SK-N-SH (cell line): ENCODE data around the gene CYP26B1. TPM values are rescaled to one million over a fixed set of nuclear protein-coding genes. Genes with fewer than 3 reads are reported as not detected.
A peak's percentile ranks its signal among the peaks of the same experiment; 100 is the strongest.

Experiments used
- CTCF ChIA-PET: fragments of 300-600, 350-600 bp; formaldehyde crosslinking; extraction: SDS; loops from one replicate; lab custom pipeline; 2021; lab: Yijun Ruan, JAX
- POLR2A ChIA-PET: fragments of 350-600 bp; sonication (Branson Sonifier 250); formaldehyde crosslinking; extraction: SDS; loops from one replicate; lab custom pipeline; 2020; ENCODE audit warnings: antibody characterized with exemption, inconsistent platforms; lab: Yijun Ruan, JAX
- DNase-seq: peaks from one replicate; pipeline ENCODE4 v3.0.0; 2012
- H2AFZ ChIP-seq: fragments of 200-600 bp; sonication (generic); 2 replicates; pipeline ENCODE4 v1.8.1; 2016; ENCODE audit warnings: antibody characterized with exemption, mild to moderate bottlenecking, low read depth
- H3F3A ChIP-seq: fragments of 200-600 bp; sonication (generic); replicated peaks from 2 replicates; pipeline ENCODE3; 2016; ENCODE audit warnings: antibody characterized with exemption, mild to moderate bottlenecking; ENCODE audit not compliant: insufficient read depth
- H3K27ac ChIP-seq, 2 experiments: fragments of 200-500 bp in 1 of 2; fragments of 200-600 bp in 1 of 2; sonication (Bioruptor generic) in 1 of 2; sonication (generic), shearing (Covaris generic) in 1 of 2; 2 replicates each; pipeline versions ENCODE4 v1.5.1 to v1.6.1; 2014 to 2016; ENCODE audit warnings: low read depth in 2 of 2, inconsistent platforms in 1 of 2, low read length in 1 of 2, mild to moderate bottlenecking in 1 of 2, mixed read lengths in 1 of 2
- H3K27me3 ChIP-seq: fragments of 200-600 bp; sonication (generic), shearing (Covaris generic); 2 replicates; pipeline ENCODE4 v1.6.1; 2016; ENCODE audit warnings: mixed run types; ENCODE audit not compliant: insufficient read depth
- H3K36me3 ChIP-seq, 2 experiments: fragments of 200-500 bp in 1 of 2; fragments of 200-600 bp in 1 of 2; sonication (Bioruptor generic) in 1 of 2; sonication (generic) in 1 of 2; replicated peaks in 1 of 2; 2 replicates each; pipeline versions ENCODE3 to v1.5.1; 2014 to 2016; ENCODE audit warnings: low read length in 1 of 2, mild to moderate bottlenecking in 1 of 2; ENCODE audit not compliant: insufficient read depth in 2 of 2, control insufficient read depth in 1 of 2
- H3K4me1 ChIP-seq, 2 experiments: fragments of 200-500 bp in 1 of 2; fragments of 200-600 bp in 1 of 2; sonication (Bioruptor generic) in 1 of 2; sonication (generic), shearing (Covaris generic) in 1 of 2; 2 replicates each; pipeline versions ENCODE4 v1.5.1 to v1.6.1; 2014 to 2016; ENCODE audit warnings: low read depth in 1 of 2, low read length in 1 of 2, mixed run types in 1 of 2; ENCODE audit not compliant: insufficient read depth in 2 of 2, control insufficient read depth in 1 of 2
- H3K4me2 ChIP-seq: fragments of 200-600 bp; sonication (generic), shearing (Covaris generic); 2 replicates; pipeline ENCODE4 v1.6.1; 2017; ENCODE audit warnings: mixed run types
- H3K4me3 ChIP-seq, 2 experiments: fragments of 200-500 bp in 1 of 2; fragments of 200-600 bp in 1 of 2; sonication (Bioruptor generic) in 1 of 2; sonication (generic), shearing (Covaris generic) in 1 of 2; 2 replicates each; pipeline versions ENCODE4 v1.5.1 to v1.8.1; 2014 to 2016; ENCODE audit warnings: low read depth in 2 of 2, inconsistent platforms in 1 of 2, low read length in 1 of 2, mild to moderate bottlenecking in 1 of 2, mixed read lengths in 1 of 2, moderate library complexity in 1 of 2
- H3K79me2 ChIP-seq: fragments of 200-600 bp; sonication (generic); 2 replicates; pipeline ENCODE4 v1.8.1; 2017; ENCODE audit warnings: mild to moderate bottlenecking; ENCODE audit not compliant: insufficient read depth
- H3K9ac ChIP-seq: fragments of 200-600 bp; sonication (generic); 2 replicates; pipeline ENCODE4 v1.6.1; 2017; ENCODE audit warnings: mixed run types
- H3K9me2 ChIP-seq: fragments of 200-600 bp; sonication (generic); 2 replicates; pipeline ENCODE4 v1.6.1; 2017; ENCODE audit warnings: mixed run types
- H3K9me3 ChIP-seq: fragments of 200-600 bp; sonication (generic); 2 replicates; pipeline ENCODE4 v1.6.1; 2017; ENCODE audit warnings: mixed run types, mild to moderate bottlenecking, moderate library complexity
- H4K20me1 ChIP-seq: fragments of 200-600 bp; sonication (generic); 2 replicates; pipeline ENCODE4 v1.6.1; 2017; ENCODE audit warnings: mild to moderate bottlenecking, mixed run types; ENCODE audit not compliant: insufficient read depth
- CHD2 ChIP-seq: fragments of 150-350 bp; IDR thresholded peaks from 2 replicates; pipeline ENCODE4 v1.6.1; 2018; ENCODE audit warnings: low read length; ENCODE audit not compliant: partially characterized antibody
- EZH2phosphoT487 ChIP-seq: fragments of 200-600 bp; sonication (generic); IDR thresholded peaks from 2 replicates; pipeline ENCODE4 v1.6.1; 2017; ENCODE audit warnings: low read depth, mixed run types, mild to moderate bottlenecking, antibody characterized with exemption, moderate library complexity, borderline replicate concordance
- FOXJ3 ChIP-seq: sonication (generic); formaldehyde crosslinking; IDR thresholded peaks from 2 replicates; pipeline ENCODE4 v1.5.1; 2020; ENCODE audit warnings: mild to moderate bottlenecking, missing genetic modification reagents
- MEF2A ChIP-seq: IDR thresholded peaks from 2 replicates; pipeline ENCODE4 v1.4.0; 2012; ENCODE audit warnings: low read depth, borderline replicate concordance
- MXI1 ChIP-seq: IDR thresholded peaks from 2 replicates; pipeline ENCODE4 v1.6.1; 2012; ENCODE audit warnings: mild to moderate bottlenecking, low read depth, low read length, improper control_type of control experiment
- NFIC ChIP-seq: IDR thresholded peaks from 2 replicates; pipeline ENCODE4 v1.4.0; 2012; ENCODE audit warnings: borderline replicate concordance
- NRF1 ChIP-seq: IDR thresholded peaks from 2 replicates; pipeline ENCODE4 v1.6.1; 2012; ENCODE audit warnings: low read depth, mild to moderate bottlenecking, low read length
- POLR2AphosphoS5 ChIP-seq: IDR thresholded peaks from 2 replicates; pipeline ENCODE4 v1.6.1; 2012; ENCODE audit warnings: low read depth, low read length
- RAD21 ChIP-seq: IDR thresholded peaks from 2 replicates; pipeline ENCODE4 v1.6.1; 2012; ENCODE audit warnings: mild to moderate bottlenecking, low read length
- RCOR1 ChIP-seq: fragments of 150-350 bp; IDR thresholded peaks from 2 replicates; pipeline ENCODE4 v1.6.1; 2017; ENCODE audit warnings: antibody characterized with exemption, low read length
- SIN3A ChIP-seq: IDR thresholded peaks from 2 replicates; pipeline ENCODE4 v1.6.1; 2012; ENCODE audit warnings: low read depth, mild to moderate bottlenecking, low read length, moderate library complexity, borderline replicate concordance
- SMC3 ChIP-seq: IDR thresholded peaks from 2 replicates; pipeline ENCODE4 v1.6.1; 2012; ENCODE audit warnings: low read depth, low read length, improper control_type of control experiment
- TAF1 ChIP-seq: IDR thresholded peaks from 2 replicates; pipeline ENCODE4 v1.6.1; 2012; ENCODE audit warnings: low read depth, mild to moderate bottlenecking, low read length, moderate library complexity, borderline replicate concordance
- TEAD4 ChIP-seq: IDR thresholded peaks from 2 replicates; pipeline ENCODE4 v1.4.0; 2012; ENCODE audit warnings: mild to moderate bottlenecking, borderline replicate concordance; ENCODE audit not compliant: insufficient read depth
- WGBS: methylation state at CpG from one replicate; pipeline ENCODE4 v1.1.6; 2017; ENCODE audit warnings: low lambda C conversion rate; 5-methylcytosine and 5-hydroxymethylcytosine counted together
- polyA plus RNA-seq, 3 experiments: library from polyadenylated mRNA; depleted of rRNA; stranded (reverse); fragments of >200 nt; gene quantifications; 2 replicates each; pipeline ENCODE4 v1.2.3, GENCODE V29; 2012
- TF ChIP-seq, protein P1 (sequence below): fragments of 150-350 bp; IDR thresholded peaks from 2 replicates; pipeline ENCODE4 v1.6.1; 2017; ENCODE audit warnings: antibody characterized with exemption, low read length, low read depth, borderline replicate concordance
- TF ChIP-seq, protein P2 (sequence below): fragments of 200-600 bp; sonication (generic); IDR thresholded peaks from 2 replicates; pipeline ENCODE4 v1.6.1; 2017; ENCODE audit warnings: antibody characterized with exemption, mild to moderate bottlenecking, moderate library complexity
- TF ChIP-seq, protein P3 (sequence below): fragments of 150-350 bp; IDR thresholded peaks from 2 replicates; pipeline ENCODE4 v1.6.1; 2016; ENCODE audit warnings: mild to moderate bottlenecking, low read depth, low read length
- TF ChIP-seq, protein P4 (sequence below): IDR thresholded peaks from 2 replicates; pipeline ENCODE4; 2012

The CYP26B1 gene
- polyA plus RNA-seq, 1 of the 3 experiments (the other 2 are of a cell fraction), result 0.33 TPM

DNA sequence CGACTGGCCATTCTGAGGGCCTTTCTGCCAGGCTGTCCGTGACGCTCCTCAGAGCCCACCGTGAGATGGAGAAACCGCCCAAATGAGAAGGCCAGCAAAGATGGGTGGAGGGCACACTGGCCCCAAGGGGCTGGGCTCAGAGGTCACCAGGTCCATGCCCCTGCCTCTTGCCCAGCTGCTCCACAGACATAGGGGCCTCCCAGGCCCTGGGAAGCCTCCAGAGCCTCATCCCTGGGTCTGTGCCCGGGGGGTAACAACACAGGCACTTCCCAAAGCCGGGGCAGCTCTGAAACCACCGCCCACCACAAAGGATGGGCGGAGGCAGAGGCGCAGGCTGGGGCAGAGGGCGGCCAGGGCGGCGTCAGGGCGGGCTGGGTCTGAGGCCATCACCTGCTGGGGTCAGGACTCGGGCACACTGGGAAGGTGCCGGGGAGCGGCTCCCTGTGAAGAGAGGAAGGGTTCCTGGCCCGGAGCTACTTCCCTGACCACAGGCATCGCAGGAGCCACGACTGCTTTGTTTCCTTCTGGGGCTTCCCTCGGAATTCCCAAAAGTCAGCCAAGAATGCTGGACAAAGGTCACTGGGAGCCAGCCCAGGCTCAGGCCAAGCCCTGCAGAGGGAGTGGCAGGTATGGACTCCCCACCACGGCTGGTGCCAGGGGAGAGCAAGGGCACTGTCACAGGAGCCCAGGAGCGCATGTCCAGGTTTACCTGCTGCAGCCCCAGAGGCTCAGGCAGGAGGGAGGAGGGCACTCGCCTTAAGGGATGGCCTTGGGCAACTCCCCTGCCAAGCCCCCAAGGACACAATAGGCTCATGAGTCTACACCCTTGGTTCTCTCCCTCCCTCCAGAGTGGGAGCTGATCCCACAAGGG is 9.4 kb downstream of the CYP26B1 start:
- H4K20me1 ChIP-seq, result no peaks in the 10 kb centered on the region
- no peaks in the 10 kb centered on the region for H3K9me2 ChIP-seq
- H3K9me3 ChIP-seq, result no peaks in the 10 kb centered on the region
- no peaks in the 10 kb centered on the region for H3K79me2 ChIP-seq
- 71% methylated on average over 8 of the region's 24 CpGs for WGBS
- no peaks in the 10 kb centered on the region for H3F3A ChIP-seq
- DNase-seq, result peak; percentile 27
- ChIA-PET POLR2A (no interaction called here), CTCF (interaction anchor here (0.6 to 5.7 kb wide), 30 partner anchors 11 to 627 kb away, joined by 3 to 58 read pairs (median 4); partner anchors contain the start of gene CYP26B1)
- H3K36me3 ChIP-seq, result no peaks in the 10 kb centered on the region
- no peak overlapping the region for H3K27ac ChIP-seq
- H3K4me1 ChIP-seq, result no peaks in the 10 kb centered on the region; a peak in 1 of 4 replicates
- H3K9ac ChIP-seq, result no peak overlapping the region
- no peak for TF ChIP-seq EZH2phosphoT487
- no peak for TF ChIP-seq SIN3A
- no peak for TF ChIP-seq POLR2AphosphoS5
- TF ChIP-seq CHD2, result no peak
- no peak for TF ChIP-seq MEF2A
- no peak for TF ChIP-seq TEAD4
- no peak for TF ChIP-seq TAF1
- no peak for TF ChIP-seq MXI1
- TF ChIP-seq, protein P1, sequence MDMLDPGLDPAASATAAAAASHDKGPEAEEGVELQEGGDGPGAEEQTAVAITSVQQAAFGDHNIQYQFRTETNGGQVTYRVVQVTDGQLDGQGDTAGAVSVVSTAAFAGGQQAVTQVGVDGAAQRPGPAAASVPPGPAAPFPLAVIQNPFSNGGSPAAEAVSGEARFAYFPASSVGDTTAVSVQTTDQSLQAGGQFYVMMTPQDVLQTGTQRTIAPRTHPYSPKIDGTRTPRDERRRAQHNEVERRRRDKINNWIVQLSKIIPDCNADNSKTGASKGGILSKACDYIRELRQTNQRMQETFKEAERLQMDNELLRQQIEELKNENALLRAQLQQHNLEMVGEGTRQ, result no peak
- no peak overlapping the region for H3K4me2 ChIP-seq
- H3K27me3 ChIP-seq, result no peaks in the 10 kb centered on the region; the same call in 1 of the 2 replicates
- no peak overlapping the region for H3K4me3 ChIP-seq
- no peak overlapping the region for H2AFZ ChIP-seq

DNA sequence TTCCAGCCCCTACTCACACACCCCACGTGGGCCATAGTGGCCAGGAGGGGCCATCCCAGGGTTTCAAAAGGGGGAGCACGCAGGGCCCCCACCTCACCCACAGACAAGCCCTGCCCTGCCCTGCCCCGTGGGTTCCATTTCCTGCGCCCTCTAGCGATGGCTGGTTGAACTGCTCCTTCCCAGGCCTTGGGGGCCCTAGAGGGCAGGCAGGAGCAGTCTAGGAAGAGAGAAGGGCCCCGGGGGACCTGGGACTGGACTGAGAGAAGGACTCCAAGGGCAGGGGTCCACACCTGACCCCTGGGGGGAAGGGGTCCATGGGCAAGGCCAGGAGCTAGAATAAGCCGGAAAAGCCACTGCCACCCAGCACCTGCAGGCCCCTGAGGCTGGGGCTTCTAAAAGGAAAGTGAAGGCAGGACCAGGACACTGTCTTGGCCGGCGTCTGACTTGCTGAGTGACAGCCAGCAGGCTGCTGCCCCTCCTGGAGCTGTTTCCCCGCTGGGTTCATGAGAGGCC is 10.1 kb downstream of the CYP26B1 start:
- WGBS, result 30% methylated on average over 4 of the region's 10 CpGs
- peak; percentile 87 for DNase-seq
- Histone ChIP-seq H3K79me2 (no peaks in the 10 kb centered on the region), H3K27me3 (no peaks in the 10 kb centered on the region; the same call in 1 of the 2 replicates), H3F3A (no peaks in the 10 kb centered on the region), H3K9me2 (no peaks in the 10 kb centered on the region), H2AFZ (no peak overlapping the region), H3K27ac (no peak overlapping the region), H3K9me3 (no peaks in the 10 kb centered on the region), H4K20me1 (no peaks in the 10 kb centered on the region), H3K4me2 (no peak overlapping the region), H3K36me3 (no peaks in the 10 kb centered on the region), H3K4me1 (no peaks in the 10 kb centered on the region), H3K9ac (no peak overlapping the region), H3K4me3 (peak overlapping the region in 1 of 2 experiments; percentile 36; a peak in 1 of 4 replicates)
- CTCF ChIA-PET, result interaction anchor here (0.6 to 5.7 kb wide), 35 partner anchors 10 to 627 kb away, joined by 3 to 58 read pairs (median 4); partner anchors contain the start of gene CYP26B1
- POLR2A ChIA-PET, result no interaction called here
- no peak for TF ChIP-seq RCOR1
- TF ChIP-seq, protein P2, sequence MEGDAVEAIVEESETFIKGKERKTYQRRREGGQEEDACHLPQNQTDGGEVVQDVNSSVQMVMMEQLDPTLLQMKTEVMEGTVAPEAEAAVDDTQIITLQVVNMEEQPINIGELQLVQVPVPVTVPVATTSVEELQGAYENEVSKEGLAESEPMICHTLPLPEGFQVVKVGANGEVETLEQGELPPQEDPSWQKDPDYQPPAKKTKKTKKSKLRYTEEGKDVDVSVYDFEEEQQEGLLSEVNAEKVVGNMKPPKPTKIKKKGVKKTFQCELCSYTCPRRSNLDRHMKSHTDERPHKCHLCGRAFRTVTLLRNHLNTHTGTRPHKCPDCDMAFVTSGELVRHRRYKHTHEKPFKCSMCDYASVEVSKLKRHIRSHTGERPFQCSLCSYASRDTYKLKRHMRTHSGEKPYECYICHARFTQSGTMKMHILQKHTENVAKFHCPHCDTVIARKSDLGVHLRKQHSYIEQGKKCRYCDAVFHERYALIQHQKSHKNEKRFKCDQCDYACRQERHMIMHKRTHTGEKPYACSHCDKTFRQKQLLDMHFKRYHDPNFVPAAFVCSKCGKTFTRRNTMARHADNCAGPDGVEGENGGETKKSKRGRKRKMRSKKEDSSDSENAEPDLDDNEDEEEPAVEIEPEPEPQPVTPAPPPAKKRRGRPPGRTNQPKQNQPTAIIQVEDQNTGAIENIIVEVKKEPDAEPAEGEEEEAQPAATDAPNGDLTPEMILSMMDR, result peak; percentile 95
- TF ChIP-seq, protein P3, sequence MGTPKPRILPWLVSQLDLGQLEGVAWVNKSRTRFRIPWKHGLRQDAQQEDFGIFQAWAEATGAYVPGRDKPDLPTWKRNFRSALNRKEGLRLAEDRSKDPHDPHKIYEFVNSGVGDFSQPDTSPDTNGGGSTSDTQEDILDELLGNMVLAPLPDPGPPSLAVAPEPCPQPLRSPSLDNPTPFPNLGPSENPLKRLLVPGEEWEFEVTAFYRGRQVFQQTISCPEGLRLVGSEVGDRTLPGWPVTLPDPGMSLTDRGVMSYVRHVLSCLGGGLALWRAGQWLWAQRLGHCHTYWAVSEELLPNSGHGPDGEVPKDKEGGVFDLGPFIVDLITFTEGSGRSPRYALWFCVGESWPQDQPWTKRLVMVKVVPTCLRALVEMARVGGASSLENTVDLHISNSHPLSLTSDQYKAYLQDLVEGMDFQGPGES, result no peak
- no peak for TF ChIP-seq MXI1
- TF ChIP-seq SMC3, result peak; percentile 66
- TF ChIP-seq FOXJ3 (CRISPR knock-in tag), result no peak
- TF ChIP-seq SIN3A, result no peak
- peak; percentile 54 for TF ChIP-seq RAD21
- no peak for TF ChIP-seq NFIC
- no peak for TF ChIP-seq NRF1
- TF ChIP-seq, protein P4, sequence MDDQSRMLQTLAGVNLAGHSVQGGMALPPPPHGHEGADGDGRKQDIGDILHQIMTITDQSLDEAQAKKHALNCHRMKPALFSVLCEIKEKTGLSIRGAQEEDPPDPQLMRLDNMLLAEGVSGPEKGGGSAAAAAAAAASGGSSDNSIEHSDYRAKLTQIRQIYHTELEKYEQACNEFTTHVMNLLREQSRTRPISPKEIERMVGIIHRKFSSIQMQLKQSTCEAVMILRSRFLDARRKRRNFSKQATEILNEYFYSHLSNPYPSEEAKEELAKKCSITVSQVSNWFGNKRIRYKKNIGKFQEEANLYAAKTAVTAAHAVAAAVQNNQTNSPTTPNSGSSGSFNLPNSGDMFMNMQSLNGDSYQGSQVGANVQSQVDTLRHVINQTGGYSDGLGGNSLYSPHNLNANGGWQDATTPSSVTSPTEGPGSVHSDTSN, result no peak
